SK-N-SH treated with all-trans-retinoic acid at 6 μM for 48 hours (cell line): Measurements from ENCODE around the gene AACS.

Source experiments
- ATAC-seq: fragments of 200-7000 bp; cut with Tn5 transposase; 3 replicates; pipeline ENCODE4 v1.9.1; 2020; ENCODE audit warnings: mild to moderate bottlenecking, moderate library complexity
- BACH2 ChIP-seq: fragments of 250-450 bp; sonication (Bioruptor Pico); IDR thresholded peaks from 2 replicates; pipeline ENCODE4 v1.9.0; 2021; ENCODE audit warnings: mild to moderate bottlenecking, borderline replicate concordance
- CSDC2 ChIP-seq: fragments of 250-450 bp; sonication (Bioruptor Pico); IDR thresholded peaks from 2 replicates; pipeline ENCODE4 v1.5.0; 2020; ENCODE audit warnings: mild to moderate bottlenecking, moderate library complexity
- ESRRG ChIP-seq: fragments of 250-450 bp; sonication (Bioruptor Pico); IDR thresholded peaks from 2 replicates; pipeline ENCODE4 v1.6.1; 2021; ENCODE audit warnings: mild to moderate bottlenecking
- GLIS3 ChIP-seq: fragments of 250-450 bp; sonication (Bioruptor Pico); IDR thresholded peaks from 2 replicates; pipeline ENCODE4 v1.5.0; 2020; ENCODE audit warnings: mild to moderate bottlenecking, moderate library complexity
- ISL1 ChIP-seq: fragments of 250-450 bp; sonication (Bioruptor Pico); IDR thresholded peaks from 2 replicates; pipeline ENCODE4 v2.1.2; 2022; ENCODE audit warnings: mild to moderate bottlenecking, moderate library complexity
- OSR1 ChIP-seq: fragments of 250-450 bp; sonication (Bioruptor Pico); IDR thresholded peaks from 2 replicates; pipeline ENCODE4 v1.8.0; 2022; ENCODE audit warnings: moderate library complexity, mild to moderate bottlenecking, inconsistent platforms
- RARB ChIP-seq: fragments of 250-450 bp; sonication (Bioruptor Pico); IDR thresholded peaks from 2 replicates; pipeline ENCODE4 v1.8.0; 2021; ENCODE audit warnings: mild to moderate bottlenecking, moderate library complexity
- SNAI2 ChIP-seq: fragments of 250-450 bp; sonication (Bioruptor Pico); IDR thresholded peaks from 2 replicates; pipeline ENCODE4 v1.5.0; 2020; ENCODE audit warnings: mild to moderate bottlenecking, moderate library complexity
- TCF4 ChIP-seq: fragments of 250-450 bp; sonication (Bioruptor Pico); IDR thresholded peaks from 2 replicates; pipeline ENCODE4 v1.8.0; 2021; ENCODE audit warnings: mild to moderate bottlenecking, moderate library complexity, borderline replicate concordance
- TOX ChIP-seq: fragments of 250-450 bp; sonication (Bioruptor Pico); IDR thresholded peaks from 2 replicates; pipeline ENCODE4 v1.8.0; 2021; ENCODE audit warnings: mild to moderate bottlenecking, moderate library complexity, borderline replicate concordance
- ZC3H10 ChIP-seq: fragments of 250-450 bp; sonication (Bioruptor Pico); IDR thresholded peaks from 2 replicates; pipeline ENCODE4 v1.5.1; 2021; ENCODE audit warnings: mild to moderate bottlenecking, moderate library complexity
- ZFP3 ChIP-seq: fragments of 250-450 bp; sonication (Bioruptor Pico); IDR thresholded peaks from 2 replicates; pipeline ENCODE4 v1.5.0; 2020; ENCODE audit warnings: mild to moderate bottlenecking, moderate library complexity
- ZFP30 ChIP-seq: fragments of 450-650 bp; formaldehyde crosslinking; IDR thresholded peaks from 2 replicates; pipeline ENCODE4 v1.5.0; 2022; ENCODE audit warnings: mild to moderate bottlenecking, moderate library complexity
- ZNF565 ChIP-seq: fragments of 450-650 bp; formaldehyde crosslinking; conservative IDR thresholded peaks from 2 replicates; pipeline ENCODE4 v1.5.0; 2020; ENCODE audit warnings: low read depth, mild to moderate bottlenecking, moderate library complexity
- ZNF70 ChIP-seq: fragments of 450-650 bp; formaldehyde crosslinking; IDR thresholded peaks from 2 replicates; pipeline ENCODE4 v1.5.0; 2020; ENCODE audit warnings: mild to moderate bottlenecking, moderate library complexity
- ZNF8 ChIP-seq: fragments of 450-650 bp; formaldehyde crosslinking; IDR thresholded peaks from 2 replicates; pipeline ENCODE4 v1.5.0; 2020; ENCODE audit warnings: mild to moderate bottlenecking, moderate library complexity
- TF ChIP-seq, protein P1 (sequence below): fragments of 250-450 bp; sonication (Bioruptor Pico); IDR thresholded peaks from 2 replicates; pipeline ENCODE4 v1.5.1; 2021; ENCODE audit warnings: mild to moderate bottlenecking, moderate library complexity
- TF ChIP-seq, protein P2 (sequence below): fragments of 250-450 bp; sonication (Bioruptor Pico); IDR thresholded peaks from 2 replicates; pipeline ENCODE4 v1.5.0; 2020; ENCODE audit warnings: mild to moderate bottlenecking, moderate library complexity
- TF ChIP-seq, protein P3 (sequence below): fragments of 250-450 bp; sonication (Bioruptor Pico); IDR thresholded peaks from 2 replicates; pipeline ENCODE4 v1.8.0; 2021; ENCODE audit warnings: low read depth, mild to moderate bottlenecking, moderate library complexity, borderline replicate concordance
- TF ChIP-seq, protein P4 (sequence below): fragments of 250-450 bp; sonication (Bioruptor Pico); IDR thresholded peaks from 2 replicates; pipeline ENCODE4 v1.8.0; 2020; ENCODE audit warnings: mild to moderate bottlenecking, moderate library complexity, borderline replicate concordance
- TF ChIP-seq, protein P5 (sequence below): fragments of 250-450 bp; sonication (Bioruptor Pico); IDR thresholded peaks from 2 replicates; pipeline ENCODE4 v1.5.1; 2020; ENCODE audit warnings: low read depth, mild to moderate bottlenecking, moderate library complexity

The AACS gene

DNA sequence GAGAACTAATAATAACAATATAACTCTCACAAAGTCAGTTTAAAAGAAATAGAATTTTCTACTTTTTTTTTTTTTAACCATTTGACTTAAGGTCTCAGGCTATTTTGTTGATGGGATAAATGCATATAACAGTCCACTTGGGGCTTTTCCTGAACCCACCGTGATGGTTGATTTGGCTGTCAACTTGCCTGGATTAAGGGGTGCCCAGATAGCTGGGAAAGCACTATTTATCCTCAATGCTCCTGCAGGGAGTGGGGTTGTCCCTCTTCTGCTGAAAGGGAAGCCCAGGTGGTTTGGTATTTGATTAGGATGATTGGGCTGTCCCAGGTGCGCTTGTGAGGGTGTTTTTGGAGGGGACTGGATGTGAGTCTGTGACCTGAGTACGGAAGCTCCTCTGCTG, 114.9 kb downstream of the AACS start:
- ATAC-seq = no peak
- TF ChIP-seq ZNF8 (CRISPR knock-in tag) = no peak
- no peak for TF ChIP-seq OSR1
- TF ChIP-seq ZNF565 = no peak
- TF ChIP-seq ZFP30 (CRISPR knock-in tag) = no peak
- TF ChIP-seq, protein P1, sequence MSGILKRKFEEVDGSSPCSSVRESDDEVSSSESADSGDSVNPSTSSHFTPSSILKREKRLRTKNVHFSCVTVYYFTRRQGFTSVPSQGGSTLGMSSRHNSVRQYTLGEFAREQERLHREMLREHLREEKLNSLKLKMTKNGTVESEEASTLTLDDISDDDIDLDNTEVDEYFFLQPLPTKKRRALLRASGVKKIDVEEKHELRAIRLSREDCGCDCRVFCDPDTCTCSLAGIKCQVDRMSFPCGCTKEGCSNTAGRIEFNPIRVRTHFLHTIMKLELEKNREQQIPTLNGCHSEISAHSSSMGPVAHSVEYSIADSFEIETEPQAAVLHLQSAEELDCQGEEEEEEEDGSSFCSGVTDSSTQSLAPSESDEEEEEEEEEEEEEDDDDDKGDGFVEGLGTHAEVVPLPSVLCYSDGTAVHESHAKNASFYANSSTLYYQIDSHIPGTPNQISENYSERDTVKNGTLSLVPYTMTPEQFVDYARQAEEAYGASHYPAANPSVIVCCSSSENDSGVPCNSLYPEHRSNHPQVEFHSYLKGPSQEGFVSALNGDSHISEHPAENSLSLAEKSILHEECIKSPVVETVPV (CRISPR knock-in tag) = no peak

DNA sequence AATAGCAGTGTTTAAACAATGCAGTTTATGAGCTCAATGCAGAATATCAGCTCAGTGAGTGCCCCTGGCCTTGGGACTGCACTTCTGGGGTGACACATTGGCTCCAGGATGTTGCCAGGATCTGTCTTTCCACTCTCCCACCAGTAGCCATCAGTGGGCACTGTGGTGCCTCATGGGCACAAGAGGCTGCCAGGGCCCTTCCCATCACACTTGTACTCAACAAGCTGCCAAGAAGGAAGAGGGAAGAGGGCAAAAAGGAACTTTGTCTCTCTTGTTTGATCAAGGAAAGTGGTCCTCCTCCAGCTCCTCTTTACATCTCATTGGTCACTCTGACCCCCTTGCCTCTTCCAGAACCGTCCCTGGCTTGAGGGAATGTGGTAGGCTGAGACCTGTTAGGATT, 115.9 kb downstream of the AACS start:
- TF ChIP-seq, protein P2, sequence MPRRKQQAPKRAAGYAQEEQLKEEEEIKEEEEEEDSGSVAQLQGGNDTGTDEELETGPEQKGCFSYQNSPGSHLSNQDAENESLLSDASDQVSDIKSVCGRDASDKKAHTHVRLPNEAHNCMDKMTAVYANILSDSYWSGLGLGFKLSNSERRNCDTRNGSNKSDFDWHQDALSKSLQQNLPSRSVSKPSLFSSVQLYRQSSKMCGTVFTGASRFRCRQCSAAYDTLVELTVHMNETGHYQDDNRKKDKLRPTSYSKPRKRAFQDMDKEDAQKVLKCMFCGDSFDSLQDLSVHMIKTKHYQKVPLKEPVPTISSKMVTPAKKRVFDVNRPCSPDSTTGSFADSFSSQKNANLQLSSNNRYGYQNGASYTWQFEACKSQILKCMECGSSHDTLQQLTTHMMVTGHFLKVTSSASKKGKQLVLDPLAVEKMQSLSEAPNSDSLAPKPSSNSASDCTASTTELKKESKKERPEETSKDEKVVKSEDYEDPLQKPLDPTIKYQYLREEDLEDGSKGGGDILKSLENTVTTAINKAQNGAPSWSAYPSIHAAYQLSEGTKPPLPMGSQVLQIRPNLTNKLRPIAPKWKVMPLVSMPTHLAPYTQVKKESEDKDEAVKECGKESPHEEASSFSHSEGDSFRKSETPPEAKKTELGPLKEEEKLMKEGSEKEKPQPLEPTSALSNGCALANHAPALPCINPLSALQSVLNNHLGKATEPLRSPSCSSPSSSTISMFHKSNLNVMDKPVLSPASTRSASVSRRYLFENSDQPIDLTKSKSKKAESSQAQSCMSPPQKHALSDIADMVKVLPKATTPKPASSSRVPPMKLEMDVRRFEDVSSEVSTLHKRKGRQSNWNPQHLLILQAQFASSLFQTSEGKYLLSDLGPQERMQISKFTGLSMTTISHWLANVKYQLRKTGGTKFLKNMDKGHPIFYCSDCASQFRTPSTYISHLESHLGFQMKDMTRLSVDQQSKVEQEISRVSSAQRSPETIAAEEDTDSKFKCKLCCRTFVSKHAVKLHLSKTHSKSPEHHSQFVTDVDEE = no peak
- TF ChIP-seq, protein P3, sequence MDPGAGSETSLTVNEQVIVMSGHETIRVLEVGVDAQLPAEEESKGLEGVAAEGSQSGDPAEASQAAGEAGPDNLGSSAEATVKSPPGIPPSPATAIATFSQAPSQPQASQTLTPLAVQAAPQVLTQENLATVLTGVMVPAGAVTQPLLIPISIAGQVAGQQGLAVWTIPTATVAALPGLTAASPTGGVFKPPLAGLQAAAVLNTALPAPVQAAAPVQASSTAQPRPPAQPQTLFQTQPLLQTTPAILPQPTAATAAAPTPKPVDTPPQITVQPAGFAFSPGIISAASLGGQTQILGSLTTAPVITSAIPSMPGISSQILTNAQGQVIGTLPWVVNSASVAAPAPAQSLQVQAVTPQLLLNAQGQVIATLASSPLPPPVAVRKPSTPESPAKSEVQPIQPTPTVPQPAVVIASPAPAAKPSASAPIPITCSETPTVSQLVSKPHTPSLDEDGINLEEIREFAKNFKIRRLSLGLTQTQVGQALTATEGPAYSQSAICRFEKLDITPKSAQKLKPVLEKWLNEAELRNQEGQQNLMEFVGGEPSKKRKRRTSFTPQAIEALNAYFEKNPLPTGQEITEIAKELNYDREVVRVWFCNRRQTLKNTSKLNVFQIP (CRISPR knock-in tag) = no peak
- TF ChIP-seq, protein P4, sequence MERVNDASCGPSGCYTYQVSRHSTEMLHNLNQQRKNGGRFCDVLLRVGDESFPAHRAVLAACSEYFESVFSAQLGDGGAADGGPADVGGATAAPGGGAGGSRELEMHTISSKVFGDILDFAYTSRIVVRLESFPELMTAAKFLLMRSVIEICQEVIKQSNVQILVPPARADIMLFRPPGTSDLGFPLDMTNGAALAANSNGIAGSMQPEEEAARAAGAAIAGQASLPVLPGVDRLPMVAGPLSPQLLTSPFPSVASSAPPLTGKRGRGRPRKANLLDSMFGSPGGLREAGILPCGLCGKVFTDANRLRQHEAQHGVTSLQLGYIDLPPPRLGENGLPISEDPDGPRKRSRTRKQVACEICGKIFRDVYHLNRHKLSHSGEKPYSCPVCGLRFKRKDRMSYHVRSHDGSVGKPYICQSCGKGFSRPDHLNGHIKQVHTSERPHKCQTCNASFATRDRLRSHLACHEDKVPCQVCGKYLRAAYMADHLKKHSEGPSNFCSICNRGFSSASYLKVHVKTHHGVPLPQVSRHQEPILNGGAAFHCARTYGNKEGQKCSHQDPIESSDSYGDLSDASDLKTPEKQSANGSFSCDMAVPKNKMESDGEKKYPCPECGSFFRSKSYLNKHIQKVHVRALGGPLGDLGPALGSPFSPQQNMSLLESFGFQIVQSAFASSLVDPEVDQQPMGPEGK (CRISPR knock-in tag) = no peak
- TF ChIP-seq TCF4 (no peak), ZFP30 (CRISPR knock-in tag) (no peak), TOX (no peak), BACH2 (CRISPR knock-in tag) (no peak), RARB (CRISPR knock-in tag) (no peak), ZNF70 (CRISPR knock-in tag) (no peak), ZFP3 (no peak), CSDC2 (CRISPR knock-in tag) (no peak), ISL1 (CRISPR knock-in tag) (no peak)
- TF ChIP-seq, protein P5, sequence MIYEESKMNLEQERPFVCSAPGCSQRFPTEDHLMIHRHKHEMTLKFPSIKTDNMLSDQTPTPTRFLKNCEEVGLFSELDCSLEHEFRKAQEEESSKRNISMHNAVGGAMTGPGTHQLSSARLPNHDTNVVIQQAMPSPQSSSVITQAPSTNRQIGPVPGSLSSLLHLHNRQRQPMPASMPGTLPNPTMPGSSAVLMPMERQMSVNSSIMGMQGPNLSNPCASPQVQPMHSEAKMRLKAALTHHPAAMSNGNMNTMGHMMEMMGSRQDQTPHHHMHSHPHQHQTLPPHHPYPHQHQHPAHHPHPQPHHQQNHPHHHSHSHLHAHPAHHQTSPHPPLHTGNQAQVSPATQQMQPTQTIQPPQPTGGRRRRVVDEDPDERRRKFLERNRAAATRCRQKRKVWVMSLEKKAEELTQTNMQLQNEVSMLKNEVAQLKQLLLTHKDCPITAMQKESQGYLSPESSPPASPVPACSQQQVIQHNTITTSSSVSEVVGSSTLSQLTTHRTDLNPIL (CRISPR knock-in tag) = no peak
- no peak for ATAC-seq

DNA sequence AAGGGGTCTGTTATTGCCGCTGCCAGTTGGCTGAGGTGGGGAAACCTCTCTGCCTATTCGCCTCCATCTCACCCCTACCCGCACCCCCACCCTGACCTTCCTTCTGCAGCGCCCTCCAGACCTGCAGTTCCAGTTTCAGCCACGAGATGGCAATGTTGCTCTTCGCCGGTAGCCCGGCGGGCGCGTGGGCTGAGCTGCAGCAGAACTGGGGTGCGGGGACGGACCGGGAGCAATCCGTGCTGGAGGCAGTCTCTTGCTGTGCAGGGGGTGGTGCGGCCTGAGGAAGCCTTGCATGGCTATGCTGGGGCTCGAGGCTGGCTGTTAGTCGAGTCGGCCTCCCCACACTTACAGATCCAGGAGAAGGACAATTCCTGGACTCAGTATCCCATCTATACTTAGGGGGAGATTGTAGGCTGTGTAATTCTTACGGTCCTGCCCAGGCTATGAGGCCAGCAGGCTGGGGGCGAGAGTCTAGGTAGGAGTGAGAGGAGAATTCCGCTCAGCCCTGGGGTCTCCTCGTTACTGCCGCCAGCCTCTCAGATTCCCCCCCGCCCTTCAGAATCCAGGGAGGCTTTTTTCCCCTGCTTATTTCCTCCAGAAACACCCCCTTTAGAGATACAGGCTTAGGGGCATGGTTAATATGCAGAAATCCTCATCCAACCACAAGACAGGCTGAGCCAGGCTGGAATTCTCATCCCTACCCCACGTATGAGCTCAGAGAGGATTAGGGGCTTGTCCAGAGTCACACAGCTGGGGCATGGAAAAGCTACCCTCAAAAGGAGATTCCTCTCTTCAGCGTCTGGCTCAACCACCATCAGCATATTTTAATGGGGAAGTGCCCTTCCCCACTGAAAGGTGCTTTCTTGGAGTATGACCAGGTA, 118.2 kb downstream of the AACS start:
- ATAC-seq = peak; percentile 89
- TF ChIP-seq ISL1 (CRISPR knock-in tag) (no peak), SNAI2 (CRISPR knock-in tag) (no peak), ZFP30 (CRISPR knock-in tag) (no peak), ZFP3 (no peak), ZNF70 (CRISPR knock-in tag) (no peak), ESRRG (CRISPR knock-in tag) (no peak), GLIS3 (CRISPR knock-in tag) (no peak), ZC3H10 (CRISPR knock-in tag) (no peak), CSDC2 (CRISPR knock-in tag) (no peak), OSR1 (no peak), TOX (no peak)
- TF ChIP-seq, protein P2 = no peak
- TF ChIP-seq, protein P4 (CRISPR knock-in tag) = no peak
- TF ChIP-seq, protein P5 (CRISPR knock-in tag) = no peak
